ENCODE data around the gene ARID3A.
A peak's percentile ranks its signal among the peaks of the same experiment; 100 is the strongest.

The ARID3A gene

GRCh38 chr19:963486-963951, 37.7 kb downstream of the ARID3A start:
- no peak for DNase-seq (ENCODE audit: low spot score)

- no peak for DNase-seq (ENCODE audit: low spot score)
Observed at GRCh38 chr19:964116-964520, 38.3 kb downstream of the ARID3A start.

DNA sequence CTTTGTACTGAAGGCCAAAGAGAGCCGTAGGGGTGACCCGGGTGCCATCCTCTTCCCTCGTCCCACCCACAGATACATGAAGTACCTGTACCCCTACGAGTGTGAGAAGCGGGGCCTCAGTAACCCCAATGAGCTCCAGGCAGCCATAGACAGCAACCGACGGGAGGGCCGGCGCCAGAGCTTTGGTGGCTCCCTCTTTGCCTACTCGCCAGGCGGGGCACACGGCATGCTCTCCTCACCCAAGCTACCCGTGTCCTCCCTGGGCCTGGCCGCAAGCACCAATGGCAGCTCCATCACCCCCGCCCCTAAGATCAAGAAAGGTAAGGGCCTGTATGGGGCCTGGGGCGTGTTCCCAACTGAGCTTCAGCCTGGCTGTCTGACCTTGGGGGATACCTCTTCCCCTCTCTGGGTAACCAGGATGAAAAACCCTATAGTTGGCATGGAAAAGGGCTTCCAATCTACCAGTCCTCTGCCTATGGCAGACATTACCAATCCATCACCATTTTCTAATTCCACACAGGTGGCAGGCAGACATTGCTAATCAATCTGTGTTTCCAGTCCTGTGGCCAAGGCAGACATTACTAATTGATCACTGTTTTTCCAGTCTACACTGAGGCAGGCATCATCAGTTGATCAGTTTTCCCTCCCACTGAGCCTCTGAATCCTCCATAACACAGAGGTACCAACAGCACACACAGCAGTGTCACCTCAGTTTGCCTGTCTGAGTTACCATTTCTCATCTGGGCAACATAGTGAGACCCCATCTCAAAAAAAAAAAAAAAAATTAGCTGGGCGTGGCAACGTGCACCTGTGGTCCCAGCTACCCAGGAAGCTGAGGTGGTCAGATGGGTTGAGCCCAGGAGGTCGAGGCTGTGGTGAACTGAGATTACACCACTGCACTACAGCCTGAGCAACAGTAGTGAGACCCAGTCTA, 39.2 kb downstream of the ARID3A start:
- no peak for DNase-seq (ENCODE audit: low spot score)

DNA sequence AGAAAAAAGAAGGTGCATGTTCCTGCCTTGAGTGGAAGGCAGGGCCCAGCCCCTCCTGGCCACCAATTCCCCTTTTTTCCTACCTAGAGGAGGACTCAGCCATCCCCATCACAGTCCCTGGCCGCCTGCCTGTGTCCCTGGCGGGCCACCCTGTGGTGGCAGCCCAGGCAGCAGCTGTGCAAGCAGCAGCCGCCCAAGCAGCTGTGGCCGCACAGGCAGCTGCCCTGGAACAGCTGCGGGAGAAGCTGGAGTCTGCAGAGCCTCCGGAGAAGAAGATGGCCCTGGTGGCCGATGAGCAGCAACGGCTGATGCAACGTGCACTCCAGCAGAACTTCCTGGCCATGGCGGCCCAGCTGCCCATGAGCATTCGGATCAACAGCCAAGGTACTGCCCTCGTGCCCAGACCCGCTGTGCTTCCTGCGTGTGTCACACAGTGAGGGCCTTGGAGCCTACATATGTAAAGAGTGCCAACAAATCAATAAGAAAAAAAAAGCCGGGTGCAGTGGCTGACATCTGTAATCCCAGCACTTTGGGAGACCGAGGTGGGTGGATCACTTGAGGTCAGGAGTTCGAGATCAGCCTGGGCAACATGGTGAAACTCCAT, 40.8 kb downstream of the ARID3A start:
- DNase-seq (ENCODE audit: low spot score), result no peak

GRCh38 chr19:970695-971094, 44.9 kb downstream of the ARID3A start:
- peak; percentile 27 for DNase-seq (ENCODE audit: low spot score)

- DNase-seq (ENCODE audit: low spot score), result no peak
Observed at GRCh38 chr19:971795-972194, 46.0 kb downstream of the ARID3A start.

- no peak for DNase-seq (ENCODE audit: low spot score)
Observed at GRCh38 chr19:972281-972680, 46.4 kb downstream of the ARID3A start.

DNA sequence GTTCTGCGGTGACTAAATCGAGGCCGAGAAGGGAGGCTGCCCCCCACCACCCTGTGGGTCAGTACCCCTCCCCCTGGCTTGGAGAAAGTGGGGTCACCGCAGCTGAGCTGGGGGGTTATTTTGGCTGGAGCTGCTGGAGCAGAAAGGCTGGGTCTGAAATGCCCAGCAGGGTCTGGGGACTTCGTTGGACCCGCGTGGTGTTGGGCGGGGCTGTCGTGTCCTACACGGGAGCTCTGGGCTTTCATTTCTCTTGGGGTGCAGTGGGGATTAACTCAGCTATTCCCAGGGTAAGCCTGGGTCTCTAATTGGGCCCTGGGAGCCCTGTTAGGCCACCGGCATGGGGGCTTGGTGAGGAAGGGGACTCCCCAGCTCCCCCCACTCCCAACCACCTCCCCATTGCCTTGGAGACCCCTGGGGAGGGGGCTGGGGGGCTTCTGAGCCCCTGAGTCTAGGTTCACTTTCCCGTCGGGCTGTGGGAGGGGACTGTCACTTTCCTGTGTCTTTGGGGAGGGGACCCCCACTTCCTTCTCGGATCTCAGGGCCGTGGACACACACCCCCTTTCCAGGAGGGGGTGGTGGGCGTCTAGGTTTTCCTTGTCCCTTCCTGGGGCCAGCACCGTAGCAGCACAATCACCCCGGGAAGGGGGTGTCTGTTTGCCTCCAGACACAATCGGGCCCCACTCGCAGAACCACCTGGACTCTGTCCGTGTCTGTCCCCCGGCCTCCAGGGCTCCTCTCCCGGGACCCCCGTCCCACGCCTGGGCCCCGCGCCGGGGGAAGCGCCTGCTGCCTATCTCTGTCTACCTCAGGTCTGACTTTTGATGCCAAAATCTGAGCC, 48.1 kb downstream of the ARID3A start:
- no peak for DNase-seq (ENCODE audit: low spot score)

DNA sequence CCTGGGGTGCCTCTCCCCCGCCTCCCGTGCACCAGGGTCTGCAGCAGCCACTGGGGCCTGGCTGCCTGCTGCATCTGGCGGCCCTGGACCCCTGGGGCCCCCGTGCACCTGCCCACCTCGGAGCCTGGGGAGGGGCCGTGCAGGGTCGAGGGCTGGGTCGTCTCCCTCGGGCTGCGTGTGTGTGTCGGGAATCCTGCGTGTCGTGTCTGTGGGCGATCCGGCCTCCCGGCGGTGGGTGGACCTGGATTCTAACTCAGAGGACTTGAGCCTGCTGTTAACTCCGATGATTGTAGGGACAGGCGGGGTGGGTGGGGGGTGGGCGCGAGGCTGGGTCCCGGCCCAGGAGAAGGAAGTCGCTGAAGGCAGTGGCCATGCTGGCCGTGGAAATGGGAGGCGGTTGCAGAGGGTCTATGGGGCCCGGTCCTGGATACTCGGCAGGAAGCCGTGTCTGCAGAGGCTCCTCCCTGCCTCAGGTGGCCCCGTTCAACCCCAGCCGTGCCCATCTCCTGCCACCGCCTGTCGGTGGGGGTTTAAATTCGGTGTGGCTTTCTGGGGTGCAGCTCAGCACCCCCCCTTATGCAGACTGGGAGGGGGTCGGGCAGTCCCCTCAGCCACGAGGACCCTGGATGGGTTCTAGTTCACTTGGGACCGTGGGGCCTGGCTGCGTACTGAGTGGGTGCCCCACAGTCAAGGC, 48.9 kb downstream of the ARID3A start:
- no peak for DNase-seq (ENCODE audit: low spot score)

- DNase-seq (ENCODE audit: low spot score), result no peak
Observed at GRCh38 chr19:976476-976875, 50.6 kb downstream of the ARID3A start.

DNA sequence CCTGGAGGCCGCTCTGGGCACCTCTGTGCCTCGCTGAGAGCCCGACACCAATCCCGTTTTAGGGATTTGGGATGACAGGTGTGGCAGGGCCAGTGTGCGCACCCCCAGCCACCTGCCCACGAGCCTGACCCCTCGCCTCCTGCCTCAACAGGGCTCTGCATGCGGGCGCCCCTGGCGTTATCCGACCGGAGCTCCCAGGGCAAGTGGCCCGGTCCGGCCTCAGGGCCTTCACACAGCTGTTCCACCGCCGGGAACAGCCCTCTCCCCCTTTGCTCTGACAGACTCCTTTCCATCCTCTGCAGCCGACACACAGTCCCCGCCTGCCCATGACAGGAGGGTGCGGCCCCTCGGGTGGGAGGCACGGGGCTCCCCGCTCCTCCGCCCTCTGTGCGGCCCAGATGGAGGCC, 51.2 kb downstream of the ARID3A start:
- DNase-seq (ENCODE audit: low spot score), result no peak

- DNase-seq (ENCODE audit: low spot score), result no peak
Observed at GRCh38 chr19:979318-979741, 53.5 kb downstream of the ARID3A start.

DNA sequence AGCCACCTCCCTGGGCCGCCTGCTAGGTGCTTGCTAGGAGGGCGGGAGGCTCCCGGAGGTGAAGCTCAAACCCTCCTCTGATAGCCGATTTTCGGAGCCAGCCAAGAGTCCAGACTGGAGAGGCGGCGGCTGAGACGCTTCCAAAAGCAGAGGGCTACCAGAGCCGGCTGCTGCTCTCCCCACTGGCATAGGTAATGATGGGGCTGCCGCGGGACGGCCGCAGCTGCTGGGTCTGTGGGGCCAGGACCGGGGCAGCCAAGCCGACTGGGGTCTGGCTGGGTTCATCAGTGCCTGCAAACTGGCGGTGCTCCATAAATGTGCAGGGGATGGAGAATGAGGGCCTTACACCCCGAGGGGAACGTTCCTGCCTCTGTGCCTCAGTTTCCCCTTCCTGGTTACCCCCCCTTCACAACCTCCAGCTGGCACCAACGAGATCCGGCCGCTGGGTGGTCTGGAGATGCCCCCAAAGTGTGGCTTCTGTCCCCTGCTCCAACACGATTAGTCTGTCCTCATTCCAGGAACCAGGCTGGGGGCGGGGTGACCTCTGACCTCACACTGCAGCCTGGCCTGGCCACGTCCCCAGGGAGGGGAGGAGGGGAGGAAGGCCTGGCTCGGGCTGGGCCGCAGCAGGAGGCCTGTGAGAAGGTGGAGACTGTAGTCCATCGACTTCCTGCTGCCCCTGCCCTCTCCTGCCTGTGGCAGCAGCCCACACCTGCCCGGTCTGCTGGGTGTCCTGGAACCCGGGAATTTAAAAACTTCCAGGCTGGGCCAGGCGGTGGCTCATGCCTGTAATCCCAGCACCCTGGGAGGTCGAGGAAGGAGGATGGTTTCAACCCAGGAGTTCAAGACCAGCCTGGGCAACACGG, 54.5 kb downstream of the ARID3A start:
- no peak for DNase-seq (ENCODE audit: low spot score)

DNA sequence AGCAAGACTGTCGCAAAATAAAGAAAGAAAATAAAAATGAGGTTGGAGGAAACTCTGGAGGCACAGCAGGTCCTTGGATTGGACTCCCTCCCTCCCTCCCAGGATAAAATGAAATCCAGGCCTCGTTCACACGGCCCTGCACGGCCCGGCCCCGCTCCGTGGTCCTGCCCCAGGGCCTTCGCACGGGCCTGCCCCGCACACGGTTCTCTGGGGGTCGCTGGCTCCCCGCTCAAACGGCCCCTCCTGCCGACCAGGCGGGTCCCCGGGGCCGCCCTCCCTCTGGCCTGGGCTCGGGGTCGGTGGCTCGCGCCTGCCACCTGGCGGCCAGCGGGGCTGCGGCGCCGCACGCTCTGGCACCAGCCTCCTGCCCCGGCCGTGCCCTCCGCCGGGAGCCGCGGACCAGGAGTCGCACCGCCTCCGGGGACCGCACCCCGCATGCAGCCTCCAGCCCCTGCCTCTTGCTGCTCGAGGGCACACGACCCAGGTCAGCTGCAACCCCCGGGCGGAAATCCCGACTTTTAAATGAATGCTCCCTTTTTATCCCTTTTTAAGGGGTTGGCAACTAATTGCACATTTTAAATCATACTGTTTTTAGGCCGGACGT, 56.8 kb downstream of the ARID3A start:
- DNase-seq (ENCODE audit: low spot score), result peak; percentile 78

GRCh38 chr19:984165-984967, 58.5 kb downstream of the ARID3A start, which contains the start of gene WDR18:
Gene WDR18, plus strand, starts transcription at chr19:984345. Its CDS starts 9 bp downstream, at chr19:984354.
- peak; percentile 93 for DNase-seq (ENCODE audit: low spot score)

- DNase-seq (ENCODE audit: low spot score), result no peak
Observed at GRCh38 chr19:986083-986482, 60.2 kb downstream of the ARID3A start.

- DNase-seq (ENCODE audit: low spot score), result no peak
Observed at GRCh38 chr19:988081-988480, 62.2 kb downstream of the ARID3A start.

GRCh38 chr19:988510-988909, 62.7 kb downstream of the ARID3A start:
- no peak for DNase-seq (ENCODE audit: low spot score)

GRCh38 chr19:989381-990081, 63.7 kb downstream of the ARID3A start:
- DNase-seq (ENCODE audit: low spot score), result no peak

Data from hematopoietic multipotent progenitor cell treated with erythropoietin and hydrocortisone succinate and interleukin-3 and kit ligand, for 17 days (in vitro differentiated cells).